HG03442 (cell line): ENCODE results near the gene OR5I1.
"Not testable (repeated sequence)": the region's sequence is repeated elsewhere in the genome, so short reads cannot be mapped to it uniquely, and the experiment has no call there.

ENCODE experiments used
- ATAC-seq: cut with Tn5 transposase; IDR thresholded peaks from one replicate; pipeline ENCODE4 v1.9.1; 2021; ENCODE audit warnings: mild to moderate bottlenecking, moderate library complexity; ENCODE audit not compliant: unreplicated experiment

OR5I1 gene

GRCh38 chr11:55936300-55936699 lies at the start of gene OR5I1:
Gene OR5I1 (minus strand): TSS chr11:55936400. CDS start chr11:55936400, 0 bp downstream.
- ATAC-seq, result no peak

GRCh38 chr11:55970935-55971334 lies 34.7 kb upstream of the OR5I1 start:
- no peak for ATAC-seq

- no peak for ATAC-seq
Measured at GRCh38 chr11:55969845-55970244, 33.6 kb upstream of the OR5I1 start, which contains the start of gene OR10AG1. Gene OR10AG1 (minus strand): TSS chr11:55969945. CDS start chr11:55969907, 38 bp downstream.

- no peak for ATAC-seq
Measured at GRCh38 chr11:55967914-55968313, 31.7 kb upstream of the OR5I1 start.

- no peak for ATAC-seq
Measured at GRCh38 chr11:55966391-55966790, 30.2 kb upstream of the OR5I1 start.

- ATAC-seq, result no peak
Measured at GRCh38 chr11:55956521-55956920, 20.3 kb upstream of the OR5I1 start.

- no peak for ATAC-seq
Measured at GRCh38 chr11:55949330-55949729, 13.1 kb upstream of the OR5I1 start.

- no peak for ATAC-seq
Measured at GRCh38 chr11:55942785-55943392, 6.7 kb upstream of the OR5I1 start.

GRCh38 chr11:55920537-55920936 lies 15.7 kb downstream of the OR5I1 start:
- no peak for ATAC-seq

GRCh38 chr11:55914482-55914881 lies 21.7 kb downstream of the OR5I1 start, which contains the start of gene OR5W2:
Gene OR5W2 (minus strand): TSS chr11:55914582. CDS start chr11:55914582, 0 bp downstream.
- no peak for ATAC-seq

- no peak for ATAC-seq
Measured at GRCh38 chr11:55902308-55902707, 33.9 kb downstream of the OR5I1 start.

GRCh38 chr11:55895216-55895615 lies 41.0 kb downstream of the OR5I1 start:
- no peak for ATAC-seq

- ATAC-seq, result not testable (repeated sequence)
Measured at GRCh38 chr11:55885481-55885880, 50.7 kb downstream of the OR5I1 start.
